Panc1 (cell line): ENCODE results near the gene BMP8B.

Experiments used
- CTCF ChIP-seq: fragments of 450-650 bp; IDR thresholded peaks from 2 replicates; pipeline ENCODE4 v1.5.1; 2017; ENCODE audit warnings: mild to moderate bottlenecking
- POLR2AphosphoS5 ChIP-seq: IDR thresholded peaks from 2 replicates; pipeline ENCODE4 v1.6.1; 2012; ENCODE audit warnings: mild to moderate bottlenecking, low read depth, low read length, moderate library complexity
- SIN3A ChIP-seq: IDR thresholded peaks from 2 replicates; pipeline ENCODE4 v1.6.1; 2012; ENCODE audit warnings: low read depth, mild to moderate bottlenecking, low read length, moderate library complexity, borderline replicate concordance; ENCODE audit not compliant: insufficient read depth
- TCF7L2 ChIP-seq: IDR thresholded peaks from 2 replicates; pipeline ENCODE4 v1.6.1; 2011; ENCODE audit warnings: mild to moderate bottlenecking, low read depth, low read length, inconsistent platforms
- TF ChIP-seq, protein P1 (sequence below), 2 experiments: IDR thresholded peaks; 2 replicates each; pipeline ENCODE4 v1.6.1; 2011 to 2012; ENCODE audit warnings: low read depth in 2 of 2, control low read depth in 1 of 2, low read length in 1 of 2, mild to moderate bottlenecking in 1 of 2, moderate library complexity in 1 of 2; ENCODE audit not compliant: insufficient read depth in 1 of 2

GRCh38 chr1:39738622-39739366 is 49.9 kb downstream of the BMP8B start, which contains the start of gene PPIE:
- TF ChIP-seq CTCF (no peak), POLR2AphosphoS5 (peak; percentile 86), SIN3A (peak; percentile 59; the same call in 1 of the 2 replicates), TCF7L2 (no peak)
- TF ChIP-seq, protein P1, sequence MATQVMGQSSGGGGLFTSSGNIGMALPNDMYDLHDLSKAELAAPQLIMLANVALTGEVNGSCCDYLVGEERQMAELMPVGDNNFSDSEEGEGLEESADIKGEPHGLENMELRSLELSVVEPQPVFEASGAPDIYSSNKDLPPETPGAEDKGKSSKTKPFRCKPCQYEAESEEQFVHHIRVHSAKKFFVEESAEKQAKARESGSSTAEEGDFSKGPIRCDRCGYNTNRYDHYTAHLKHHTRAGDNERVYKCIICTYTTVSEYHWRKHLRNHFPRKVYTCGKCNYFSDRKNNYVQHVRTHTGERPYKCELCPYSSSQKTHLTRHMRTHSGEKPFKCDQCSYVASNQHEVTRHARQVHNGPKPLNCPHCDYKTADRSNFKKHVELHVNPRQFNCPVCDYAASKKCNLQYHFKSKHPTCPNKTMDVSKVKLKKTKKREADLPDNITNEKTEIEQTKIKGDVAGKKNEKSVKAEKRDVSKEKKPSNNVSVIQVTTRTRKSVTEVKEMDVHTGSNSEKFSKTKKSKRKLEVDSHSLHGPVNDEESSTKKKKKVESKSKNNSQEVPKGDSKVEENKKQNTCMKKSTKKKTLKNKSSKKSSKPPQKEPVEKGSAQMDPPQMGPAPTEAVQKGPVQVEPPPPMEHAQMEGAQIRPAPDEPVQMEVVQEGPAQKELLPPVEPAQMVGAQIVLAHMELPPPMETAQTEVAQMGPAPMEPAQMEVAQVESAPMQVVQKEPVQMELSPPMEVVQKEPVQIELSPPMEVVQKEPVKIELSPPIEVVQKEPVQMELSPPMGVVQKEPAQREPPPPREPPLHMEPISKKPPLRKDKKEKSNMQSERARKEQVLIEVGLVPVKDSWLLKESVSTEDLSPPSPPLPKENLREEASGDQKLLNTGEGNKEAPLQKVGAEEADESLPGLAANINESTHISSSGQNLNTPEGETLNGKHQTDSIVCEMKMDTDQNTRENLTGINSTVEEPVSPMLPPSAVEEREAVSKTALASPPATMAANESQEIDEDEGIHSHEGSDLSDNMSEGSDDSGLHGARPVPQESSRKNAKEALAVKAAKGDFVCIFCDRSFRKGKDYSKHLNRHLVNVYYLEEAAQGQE (IDR thresholded peaks at IDR 0.05; ENCODE audit: insufficient read depth in 1 of 2, low read depth in 2 of 2, low read length in 1 of 2), result peak in 1 of 2 experiments; percentile 62; a peak in 1 of 4 replicates
